ENCODE data around the gene TRAPPC10. TPM values are rescaled to one million over a fixed set of nuclear protein-coding genes. Genes with fewer than 3 reads are reported as not detected.
A peak's percentile ranks its signal among the peaks of the same experiment; 100 is the strongest.

The TRAPPC10 gene
- total RNA-seq, 1 donor from 2014 or later = 30.9 TPM

DNA sequence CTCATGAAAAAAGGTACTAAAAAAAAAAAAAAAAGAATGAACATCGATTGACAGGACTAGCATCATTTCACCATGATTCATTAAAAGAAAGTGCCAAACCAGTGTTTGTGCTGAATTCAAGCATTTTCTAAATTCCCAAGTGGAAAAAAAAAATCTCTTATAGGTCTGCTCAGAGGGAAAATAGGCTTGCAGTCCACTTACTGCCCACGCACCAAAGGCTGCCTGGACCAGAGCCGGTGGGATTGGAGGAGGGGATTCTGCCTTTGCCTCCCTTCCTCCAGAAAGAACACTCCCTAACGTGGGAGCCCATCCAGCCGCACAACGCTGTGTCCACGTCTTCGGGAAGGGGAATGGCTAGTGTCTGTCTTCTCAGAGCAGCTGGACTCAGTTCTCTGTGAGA lies 5.5 kb upstream of the TRAPPC10 start:
- TF ChIP-seq, protein P1, sequence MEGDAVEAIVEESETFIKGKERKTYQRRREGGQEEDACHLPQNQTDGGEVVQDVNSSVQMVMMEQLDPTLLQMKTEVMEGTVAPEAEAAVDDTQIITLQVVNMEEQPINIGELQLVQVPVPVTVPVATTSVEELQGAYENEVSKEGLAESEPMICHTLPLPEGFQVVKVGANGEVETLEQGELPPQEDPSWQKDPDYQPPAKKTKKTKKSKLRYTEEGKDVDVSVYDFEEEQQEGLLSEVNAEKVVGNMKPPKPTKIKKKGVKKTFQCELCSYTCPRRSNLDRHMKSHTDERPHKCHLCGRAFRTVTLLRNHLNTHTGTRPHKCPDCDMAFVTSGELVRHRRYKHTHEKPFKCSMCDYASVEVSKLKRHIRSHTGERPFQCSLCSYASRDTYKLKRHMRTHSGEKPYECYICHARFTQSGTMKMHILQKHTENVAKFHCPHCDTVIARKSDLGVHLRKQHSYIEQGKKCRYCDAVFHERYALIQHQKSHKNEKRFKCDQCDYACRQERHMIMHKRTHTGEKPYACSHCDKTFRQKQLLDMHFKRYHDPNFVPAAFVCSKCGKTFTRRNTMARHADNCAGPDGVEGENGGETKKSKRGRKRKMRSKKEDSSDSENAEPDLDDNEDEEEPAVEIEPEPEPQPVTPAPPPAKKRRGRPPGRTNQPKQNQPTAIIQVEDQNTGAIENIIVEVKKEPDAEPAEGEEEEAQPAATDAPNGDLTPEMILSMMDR (IDR thresholded peaks at IDR 0.05; ENCODE audit: insufficient read depth, low read length, poor library complexity, severe bottlenecking) = no peak
- no peak overlapping the region for H3K4me3 ChIP-seq (ENCODE audit: low read depth, low read length)
- H3K36me3 ChIP-seq (ENCODE audit: control insufficient read depth, insufficient read depth, low read length) = no peaks in the 10 kb centered on the region
- H3K27me3 ChIP-seq (ENCODE audit: control insufficient read depth, insufficient read depth, low read length) = no peaks in the 10 kb centered on the region
- no peak for DNase-seq (ENCODE audit: low read depth)

GRCh38 chr21:44010429-44010828 lies 1.7 kb upstream of the TRAPPC10 start:
- DNase-seq (ENCODE audit: low read depth) = no peak
- Histone ChIP-seq H3K36me3 (ENCODE audit: control insufficient read depth, insufficient read depth, low read length) (no peaks in the 10 kb centered on the region), H3K27me3 (ENCODE audit: control insufficient read depth, insufficient read depth, low read length) (no peaks in the 10 kb centered on the region), H3K4me3 (ENCODE audit: low read depth, low read length) (no peak overlapping the region)
- TF ChIP-seq, protein P1 (IDR thresholded peaks at IDR 0.05; ENCODE audit: insufficient read depth, low read length, poor library complexity, severe bottlenecking) = no peak

GRCh38 chr21:44011123-44011522 lies 986 bp upstream of the TRAPPC10 start:
- TF ChIP-seq, protein P1 (IDR thresholded peaks at IDR 0.05; ENCODE audit: insufficient read depth, low read length, poor library complexity, severe bottlenecking) = no peak
- no peaks in the 10 kb centered on the region for H3K27me3 ChIP-seq (ENCODE audit: control insufficient read depth, insufficient read depth, low read length)
- H3K36me3 ChIP-seq (ENCODE audit: control insufficient read depth, insufficient read depth, low read length) = no peaks in the 10 kb centered on the region
- H3K4me3 ChIP-seq (ENCODE audit: low read depth, low read length) = peak overlapping the region; percentile 85
- DNase-seq (ENCODE audit: low read depth) = no peak

DNA sequence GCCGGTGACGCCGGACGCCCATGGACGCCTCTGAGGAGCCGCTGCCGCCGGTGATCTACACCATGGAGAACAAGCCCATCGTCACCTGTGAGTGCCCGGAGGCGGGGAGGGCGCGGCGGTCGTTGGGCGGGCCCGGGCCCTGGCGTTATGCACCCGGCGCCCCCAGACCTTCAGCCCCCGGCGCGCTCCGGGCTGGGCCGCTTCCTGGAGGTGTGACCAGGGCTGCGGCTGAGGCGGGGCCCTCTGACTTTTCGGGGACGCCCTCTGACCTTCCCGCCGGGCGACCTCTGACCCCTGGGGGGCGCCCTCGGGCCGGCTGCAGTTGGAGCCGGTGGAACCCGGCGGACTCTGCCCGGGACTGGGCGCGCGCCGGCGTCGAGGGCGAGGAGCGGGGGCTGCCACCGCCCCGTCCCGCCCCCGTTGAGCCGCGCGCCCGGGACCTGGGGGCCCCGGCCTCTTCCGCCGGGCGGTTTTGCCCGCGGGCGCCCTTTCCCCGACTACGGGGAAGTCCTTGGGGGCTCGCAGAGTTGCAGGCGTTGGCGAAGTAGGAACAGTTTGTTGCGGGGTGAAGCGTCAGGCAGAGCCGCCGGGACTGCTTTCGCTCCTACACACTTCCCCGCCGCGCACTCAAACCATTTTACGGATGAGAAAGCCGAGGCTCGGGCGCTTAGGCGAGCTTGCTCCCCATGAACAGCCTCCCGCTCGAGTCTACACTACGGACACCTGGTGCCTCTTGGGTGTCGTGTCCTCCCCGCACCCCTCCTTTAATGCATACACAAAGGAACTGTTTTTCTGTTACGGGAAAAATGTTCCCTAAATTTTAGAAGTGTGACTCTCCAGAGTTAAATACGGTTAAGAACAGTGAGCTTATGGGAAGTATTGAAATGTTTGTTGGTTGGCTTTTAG lies 618 bp downstream of the TRAPPC10 start:
- Histone ChIP-seq H3K4me3 (ENCODE audit: low read depth, low read length) (peak overlapping the region; percentile 85), H3K27me3 (ENCODE audit: control insufficient read depth, insufficient read depth, low read length) (no peaks in the 10 kb centered on the region), H3K36me3 (ENCODE audit: control insufficient read depth, insufficient read depth, low read length) (no peaks in the 10 kb centered on the region)
- TF ChIP-seq, protein P1 (IDR thresholded peaks at IDR 0.05; ENCODE audit: insufficient read depth, low read length, poor library complexity, severe bottlenecking) = no peak
- no peak for DNase-seq (ENCODE audit: low read depth)

DNA sequence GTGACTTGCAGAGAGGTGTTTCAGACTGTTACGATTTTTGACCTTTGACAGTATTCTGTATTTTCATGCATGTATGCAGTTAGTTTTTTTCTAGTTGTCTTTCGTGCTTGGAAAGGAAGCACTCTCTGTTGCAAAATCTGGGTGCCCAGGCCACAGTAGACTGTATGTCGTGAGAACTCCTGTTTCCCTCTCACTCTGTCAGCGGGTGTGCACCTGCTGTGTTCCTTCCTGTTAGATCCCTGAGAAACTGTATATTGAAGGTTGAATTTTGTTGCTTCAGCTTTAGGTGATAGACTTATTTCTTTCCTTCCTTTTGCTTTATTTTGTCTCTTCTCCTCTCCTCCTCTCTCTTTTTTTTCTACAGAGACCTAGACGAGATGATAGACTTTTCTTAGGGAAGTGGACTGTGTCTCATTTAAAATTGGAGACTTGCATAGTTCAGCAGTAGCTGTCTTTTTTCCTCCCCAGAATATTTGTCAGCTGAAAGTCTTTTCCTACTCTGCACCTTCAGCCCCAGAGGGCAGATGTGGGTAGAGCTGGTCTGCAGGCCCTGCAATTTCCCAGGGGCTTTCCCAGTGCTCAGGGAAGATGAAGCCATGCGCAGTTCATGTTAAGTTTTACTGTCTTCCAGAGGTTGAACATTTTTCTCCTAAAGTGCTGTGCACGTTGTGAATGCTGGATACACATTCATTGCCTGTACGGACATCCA lies 1.4 kb downstream of the TRAPPC10 start:
- Histone ChIP-seq H3K36me3 (ENCODE audit: control insufficient read depth, insufficient read depth, low read length) (no peaks in the 10 kb centered on the region), H3K4me3 (ENCODE audit: low read depth, low read length) (peak overlapping the region; percentile 85), H3K27me3 (ENCODE audit: control insufficient read depth, insufficient read depth, low read length) (no peaks in the 10 kb centered on the region)
- TF ChIP-seq, protein P1 (IDR thresholded peaks at IDR 0.05; ENCODE audit: insufficient read depth, low read length, poor library complexity, severe bottlenecking) = peak; percentile 14
- no peak for DNase-seq (ENCODE audit: low read depth)
